Choroid plexus epithelial cell (primary cell): Measurements from ENCODE around the gene HID1.
"Not testable (repeated sequence)": the region's sequence is repeated elsewhere in the genome, so short reads cannot be mapped to it uniquely, and the experiment has no call there.

Experiments used
- DNase-seq: peaks from one replicate; pipeline ENCODE4 v3.0.0-alpha.2; 2010; ENCODE audit warnings: low read depth
- H3K4me3 ChIP-seq: 2 replicates; pipeline ENCODE4 v1.5.1; 2011; ENCODE audit warnings: low read depth, mild to moderate bottlenecking, control low read depth, low read length, moderate library complexity
- TF ChIP-seq, protein P1 (sequence below): conservative IDR thresholded peaks from 2 replicates; pipeline ENCODE4 v1.5.1; 2011; ENCODE audit warnings: low read depth, mild to moderate bottlenecking, control low read depth, inconsistent platforms, low read length, moderate library complexity

Gene HID1

DNA sequence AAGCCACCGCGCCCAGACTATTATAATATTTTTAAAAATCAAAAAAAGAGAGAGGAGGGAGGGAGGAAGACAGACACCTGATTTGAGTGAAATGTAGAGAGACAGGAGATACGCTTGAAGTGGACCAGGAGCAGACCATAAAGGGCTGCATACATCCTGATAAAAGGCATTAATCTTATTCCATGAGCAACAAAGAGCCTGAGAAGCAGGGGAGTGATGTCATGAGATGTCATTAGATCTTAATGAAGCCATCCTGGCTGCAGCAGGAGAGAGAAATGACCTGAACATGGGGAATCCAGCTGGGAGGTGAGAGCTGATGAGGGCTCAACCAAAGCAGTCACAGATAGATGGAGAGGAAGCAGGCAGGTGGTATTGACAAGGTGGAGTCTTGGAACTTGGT, 5.2 kb upstream of the HID1 start:
- DNase-seq = no peak
- TF ChIP-seq, protein P1, sequence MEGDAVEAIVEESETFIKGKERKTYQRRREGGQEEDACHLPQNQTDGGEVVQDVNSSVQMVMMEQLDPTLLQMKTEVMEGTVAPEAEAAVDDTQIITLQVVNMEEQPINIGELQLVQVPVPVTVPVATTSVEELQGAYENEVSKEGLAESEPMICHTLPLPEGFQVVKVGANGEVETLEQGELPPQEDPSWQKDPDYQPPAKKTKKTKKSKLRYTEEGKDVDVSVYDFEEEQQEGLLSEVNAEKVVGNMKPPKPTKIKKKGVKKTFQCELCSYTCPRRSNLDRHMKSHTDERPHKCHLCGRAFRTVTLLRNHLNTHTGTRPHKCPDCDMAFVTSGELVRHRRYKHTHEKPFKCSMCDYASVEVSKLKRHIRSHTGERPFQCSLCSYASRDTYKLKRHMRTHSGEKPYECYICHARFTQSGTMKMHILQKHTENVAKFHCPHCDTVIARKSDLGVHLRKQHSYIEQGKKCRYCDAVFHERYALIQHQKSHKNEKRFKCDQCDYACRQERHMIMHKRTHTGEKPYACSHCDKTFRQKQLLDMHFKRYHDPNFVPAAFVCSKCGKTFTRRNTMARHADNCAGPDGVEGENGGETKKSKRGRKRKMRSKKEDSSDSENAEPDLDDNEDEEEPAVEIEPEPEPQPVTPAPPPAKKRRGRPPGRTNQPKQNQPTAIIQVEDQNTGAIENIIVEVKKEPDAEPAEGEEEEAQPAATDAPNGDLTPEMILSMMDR = no peak

DNA sequence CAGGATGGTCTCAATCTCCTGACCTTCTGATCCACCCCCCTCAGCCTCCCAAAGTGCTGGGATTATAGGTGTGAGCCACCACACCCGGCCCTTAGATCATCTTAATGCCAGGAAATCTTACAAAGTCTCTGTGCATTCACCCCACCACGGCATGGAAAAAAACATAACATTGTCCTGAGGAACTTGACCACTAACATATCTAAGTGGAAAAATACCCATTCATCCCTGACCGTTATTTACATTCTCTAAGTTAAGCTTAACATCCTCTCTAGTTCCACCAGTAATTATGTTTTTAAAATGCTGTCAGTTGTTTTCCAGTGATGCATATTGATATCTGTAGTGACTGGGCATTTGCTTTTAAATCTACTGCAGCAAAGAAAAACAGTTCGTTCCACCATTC, 3.4 kb upstream of the HID1 start:
- no peak overlapping the region for H3K4me3 ChIP-seq
- TF ChIP-seq, protein P1 = no peak
- no peak for DNase-seq

More for the DNA sequence above, 5.2 kb upstream of the HID1 start:
- H3K4me3 ChIP-seq = no peak overlapping the region

DNA sequence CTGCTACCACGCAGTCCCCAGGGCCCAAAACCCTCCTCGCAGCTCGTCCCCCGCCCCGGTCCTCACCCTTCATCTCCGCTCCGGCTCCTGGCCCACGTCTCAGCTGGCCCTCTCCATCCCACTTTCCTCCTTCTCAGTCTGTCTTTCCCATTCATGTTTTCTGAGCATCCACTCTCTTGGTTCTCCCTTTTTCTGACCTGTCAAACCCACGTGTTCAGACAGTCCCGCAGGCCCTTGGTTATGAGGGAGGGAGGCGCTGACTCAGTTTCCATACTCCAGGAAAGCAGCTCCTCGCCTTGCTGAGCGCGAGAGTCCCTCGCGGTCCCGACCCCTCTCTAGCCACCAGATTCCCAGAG, 392 bp upstream of the HID1 start:
- TF ChIP-seq, protein P1 = no peak
- no peak overlapping the region for H3K4me3 ChIP-seq
- no peak for DNase-seq

DNA sequence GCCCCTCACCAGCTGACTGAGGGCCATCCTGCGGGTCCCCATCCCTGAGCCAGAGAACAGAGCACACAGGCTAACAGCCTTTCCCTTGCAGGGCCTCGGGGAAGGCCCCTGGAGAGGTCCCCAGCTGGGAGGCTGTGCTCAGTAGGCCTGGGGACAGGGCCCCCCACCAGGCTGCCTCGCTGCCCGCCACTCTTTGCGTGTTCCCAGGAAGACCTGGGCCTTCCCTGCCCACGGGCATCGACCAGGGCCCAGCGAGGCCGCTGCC, 785 bp downstream of the HID1 start:
- TF ChIP-seq, protein P1 = no peak
- no peak for DNase-seq
- no peak overlapping the region for H3K4me3 ChIP-seq

DNA sequence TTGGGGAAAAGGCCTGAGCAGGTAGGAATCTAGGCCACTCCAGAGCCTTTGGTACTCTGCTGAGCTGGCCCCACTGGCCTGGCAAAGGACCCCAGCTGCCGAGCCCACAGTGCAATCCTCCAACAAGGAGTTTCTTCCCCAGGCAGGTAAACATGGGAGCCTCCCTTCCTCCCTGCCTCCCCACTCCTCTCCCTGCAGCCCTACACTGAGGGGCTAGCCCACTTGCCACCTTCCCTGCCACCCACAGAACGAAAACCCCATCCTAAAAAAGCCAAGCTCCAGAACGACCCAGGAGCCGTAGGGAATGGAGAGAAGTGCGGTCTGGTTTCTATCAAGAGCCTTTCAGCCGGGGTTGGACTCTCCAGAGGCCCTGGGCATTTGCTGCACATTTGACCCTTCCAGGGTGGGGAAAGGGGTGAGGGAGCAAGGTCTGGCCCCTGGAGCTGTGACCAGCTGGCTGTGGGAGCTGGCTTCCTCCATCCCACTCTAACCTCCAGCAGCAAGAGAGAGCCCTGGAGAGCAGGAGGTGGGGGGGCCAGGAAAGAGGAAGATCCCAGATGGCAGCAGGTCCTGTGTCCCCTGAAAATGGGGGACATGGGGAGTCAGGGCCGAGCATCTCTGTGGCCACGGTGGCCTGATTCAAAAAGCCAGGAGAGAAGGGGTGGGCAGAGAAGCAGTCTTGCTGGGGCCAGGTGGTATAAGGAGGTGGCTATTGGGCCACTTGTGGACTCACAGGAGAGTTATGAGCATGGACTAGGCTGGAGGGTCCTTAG, 1.3 kb downstream of the HID1 start:
- no peak overlapping the region for H3K4me3 ChIP-seq
- TF ChIP-seq, protein P1 = no peak
- no peak for DNase-seq

DNA sequence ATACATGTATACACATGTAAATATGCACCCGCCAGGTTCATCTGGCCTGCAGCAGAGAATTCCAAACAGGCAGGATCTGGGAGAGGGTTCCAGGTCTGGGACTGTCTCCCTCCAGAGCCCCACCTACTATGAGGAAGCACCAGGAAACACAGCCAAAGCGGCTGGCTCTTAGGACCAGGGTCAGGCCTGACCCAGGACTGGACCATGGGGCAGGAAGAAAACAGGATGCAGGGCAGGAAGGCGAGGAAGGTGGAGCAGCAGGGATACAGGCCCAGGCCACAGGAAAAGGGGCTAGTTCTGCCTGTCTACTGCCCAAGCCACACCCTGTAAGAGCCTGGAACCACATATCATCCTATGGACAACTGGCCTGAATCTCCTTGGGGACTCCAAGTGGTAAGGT, 2.2 kb downstream of the HID1 start:
- no peak for DNase-seq
- TF ChIP-seq, protein P1 = no peak
- no peak overlapping the region for H3K4me3 ChIP-seq

DNA sequence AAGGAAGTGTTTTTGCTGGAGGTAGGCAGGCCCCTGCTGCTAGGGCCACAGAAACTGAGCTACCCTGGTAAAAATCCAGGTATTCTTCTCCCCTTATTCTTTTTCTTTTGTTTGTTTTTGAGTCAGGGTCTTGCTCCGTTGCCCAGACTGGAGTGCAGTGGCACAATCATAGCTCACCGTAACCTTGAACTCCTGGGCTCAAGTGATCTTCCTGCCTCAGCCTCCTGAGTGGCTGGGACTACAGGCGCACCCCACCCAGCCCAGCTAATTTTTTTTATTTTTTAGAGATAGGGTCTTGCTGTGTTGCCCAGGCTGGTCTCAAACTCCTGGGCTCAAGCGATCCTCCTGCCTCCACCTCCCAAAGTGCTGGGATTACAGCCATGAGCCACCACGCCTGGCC, 3.1 kb downstream of the HID1 start:
- not testable (repeated sequence) for H3K4me3 ChIP-seq, DNase-seq
